Measurements from ENCODE around the gene FAM83F.

FAM83F gene

DNA sequence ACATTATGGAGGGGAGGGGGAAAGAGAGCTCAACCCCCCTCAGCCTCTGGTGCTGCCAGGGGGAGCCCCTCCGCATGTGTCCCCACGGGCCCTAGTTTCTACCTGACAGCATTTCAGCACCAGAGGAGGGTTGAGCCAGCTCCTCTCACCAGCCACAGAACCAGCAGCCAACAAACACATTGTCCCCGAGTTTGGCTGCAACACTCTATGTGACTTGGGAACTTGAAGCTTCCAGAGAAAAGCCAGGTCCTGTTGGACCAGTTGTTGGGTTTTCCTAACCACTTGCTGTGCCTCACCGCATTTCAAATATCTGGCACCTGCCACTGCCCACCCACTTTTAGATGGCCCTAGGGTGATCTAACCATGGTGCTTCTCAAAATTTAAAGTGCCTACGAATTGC is 21.1 kb upstream of the FAM83F start:
- H3K36me3 ChIP-seq (ENCODE audit: insufficient read depth, low read length) = no peaks in the 10 kb centered on the region
- no peak overlapping the region for H2AFZ ChIP-seq (ENCODE audit: low read depth, low read length)
- H3K4me1 ChIP-seq (ENCODE audit: insufficient read depth, low read length) = no peaks in the 10 kb centered on the region
- peaks cover 9% of the 10 kb centered on the region for H3K27me3 ChIP-seq (ENCODE audit: insufficient read depth, low read length)
- no peak overlapping the region for H3K4me3 ChIP-seq (ENCODE audit: low read length)
- H3K9me3 ChIP-seq (ENCODE audit: low read length) = no peaks in the 10 kb centered on the region

DNA sequence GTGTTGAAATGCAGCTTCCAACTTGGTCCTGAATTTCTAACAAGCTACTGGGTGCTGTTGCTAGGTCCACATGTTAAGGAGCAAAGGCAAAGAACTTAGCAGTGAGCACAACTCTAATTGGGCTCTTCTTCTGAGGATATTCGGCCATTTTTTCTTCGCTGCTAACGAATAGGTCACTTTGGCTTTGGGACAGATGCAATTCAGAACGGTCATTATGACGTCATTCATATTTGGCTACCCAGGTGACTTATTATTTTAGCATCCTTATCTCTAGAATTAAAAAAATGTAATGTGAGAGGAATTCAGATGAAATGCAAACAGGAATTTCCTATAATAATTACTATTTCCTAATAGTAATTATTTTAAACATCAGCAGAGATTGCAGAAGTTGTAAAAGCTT is 20.7 kb upstream of the FAM83F start:
- H3K9me3 ChIP-seq (ENCODE audit: low read length) = no peaks in the 10 kb centered on the region
- H2AFZ ChIP-seq (ENCODE audit: low read depth, low read length) = no peak overlapping the region
- peaks cover 5% of the 10 kb centered on the region for H3K27me3 ChIP-seq (ENCODE audit: insufficient read depth, low read length)
- no peak overlapping the region for H3K4me3 ChIP-seq (ENCODE audit: low read length)
- no peaks in the 10 kb centered on the region for H3K4me1 ChIP-seq (ENCODE audit: insufficient read depth, low read length)
- H3K36me3 ChIP-seq (ENCODE audit: insufficient read depth, low read length) = no peaks in the 10 kb centered on the region

DNA sequence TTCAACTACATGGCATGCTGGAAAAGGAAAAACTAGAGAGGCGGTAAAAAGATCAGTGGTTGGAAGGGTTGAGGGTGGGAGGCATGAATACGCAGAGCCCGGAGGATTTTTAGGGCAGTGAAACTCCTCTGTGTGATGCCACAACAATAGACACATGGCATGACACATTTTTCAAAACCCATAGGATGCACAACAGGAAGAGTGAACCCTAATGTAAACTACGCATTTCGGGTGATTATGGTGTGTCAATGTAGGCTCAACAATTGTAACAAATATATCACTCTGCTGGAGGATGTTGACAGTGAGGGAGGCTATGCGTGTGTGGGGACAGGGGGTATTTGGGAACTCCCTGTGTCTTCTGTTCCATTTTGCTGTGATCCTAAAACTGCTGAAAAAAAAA is 15.7 kb upstream of the FAM83F start:
- Histone ChIP-seq H3K4me1 (ENCODE audit: insufficient read depth, low read length) (no peaks in the 10 kb centered on the region), H2AFZ (ENCODE audit: low read depth, low read length) (no peak overlapping the region), H3K27me3 (ENCODE audit: insufficient read depth, low read length) (peaks cover 3% of the 10 kb centered on the region), H3K4me3 (ENCODE audit: low read length) (no peak overlapping the region), H3K9me3 (ENCODE audit: low read length) (no peaks in the 10 kb centered on the region), H3K36me3 (ENCODE audit: insufficient read depth, low read length) (no peaks in the 10 kb centered on the region)

DNA sequence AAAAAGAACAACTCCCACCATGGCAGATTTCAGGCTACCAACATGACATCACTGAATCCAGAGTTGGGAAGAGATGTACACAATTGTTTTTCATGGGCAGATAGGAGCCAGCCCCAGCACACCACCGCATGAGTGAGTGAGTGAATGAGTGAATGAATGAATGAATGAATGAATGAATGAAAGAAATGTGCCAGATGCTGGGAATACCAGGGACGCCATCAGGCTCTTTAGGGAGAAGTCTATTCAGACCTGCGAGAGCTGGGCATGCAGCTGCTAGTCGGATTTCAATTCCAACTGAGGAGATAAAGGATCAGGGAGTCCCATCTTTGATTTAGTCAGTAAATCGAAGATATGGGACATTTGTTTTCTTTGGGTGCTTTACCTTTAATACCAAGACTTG is 15.3 kb upstream of the FAM83F start:
- H3K4me1 ChIP-seq (ENCODE audit: insufficient read depth, low read length) = no peaks in the 10 kb centered on the region
- peaks cover 3% of the 10 kb centered on the region for H3K27me3 ChIP-seq (ENCODE audit: insufficient read depth, low read length)
- H3K4me3 ChIP-seq (ENCODE audit: low read length) = no peak overlapping the region
- no peak overlapping the region for H2AFZ ChIP-seq (ENCODE audit: low read depth, low read length)
- no peaks in the 10 kb centered on the region for H3K36me3 ChIP-seq (ENCODE audit: insufficient read depth, low read length)
- no peaks in the 10 kb centered on the region for H3K9me3 ChIP-seq (ENCODE audit: low read length)

- no peaks in the 10 kb centered on the region for H3K9me3 ChIP-seq (ENCODE audit: low read length)
- no peak overlapping the region for H2AFZ ChIP-seq (ENCODE audit: low read depth, low read length)
- H3K4me1 ChIP-seq (ENCODE audit: insufficient read depth, low read length) = no peaks in the 10 kb centered on the region
- H3K36me3 ChIP-seq (ENCODE audit: insufficient read depth, low read length) = no peaks in the 10 kb centered on the region
- peaks cover 4% of the 10 kb centered on the region for H3K27me3 ChIP-seq (ENCODE audit: insufficient read depth, low read length)
- no peak overlapping the region for H3K4me3 ChIP-seq (ENCODE audit: low read length)
Measured at GRCh38 chr22:39980596-39980995, 14.2 kb upstream of the FAM83F start.

GRCh38 chr22:39983346-39983745 is 11.4 kb upstream of the FAM83F start:
- Histone ChIP-seq H3K9me3 (ENCODE audit: low read length) (no peaks in the 10 kb centered on the region), H3K4me1 (ENCODE audit: insufficient read depth, low read length) (no peaks in the 10 kb centered on the region), H3K36me3 (ENCODE audit: insufficient read depth, low read length) (no peaks in the 10 kb centered on the region), H2AFZ (ENCODE audit: low read depth, low read length) (no peak overlapping the region), H3K27me3 (ENCODE audit: insufficient read depth, low read length) (peaks cover 4% of the 10 kb centered on the region), H3K4me3 (ENCODE audit: low read length) (no peak overlapping the region)

DNA sequence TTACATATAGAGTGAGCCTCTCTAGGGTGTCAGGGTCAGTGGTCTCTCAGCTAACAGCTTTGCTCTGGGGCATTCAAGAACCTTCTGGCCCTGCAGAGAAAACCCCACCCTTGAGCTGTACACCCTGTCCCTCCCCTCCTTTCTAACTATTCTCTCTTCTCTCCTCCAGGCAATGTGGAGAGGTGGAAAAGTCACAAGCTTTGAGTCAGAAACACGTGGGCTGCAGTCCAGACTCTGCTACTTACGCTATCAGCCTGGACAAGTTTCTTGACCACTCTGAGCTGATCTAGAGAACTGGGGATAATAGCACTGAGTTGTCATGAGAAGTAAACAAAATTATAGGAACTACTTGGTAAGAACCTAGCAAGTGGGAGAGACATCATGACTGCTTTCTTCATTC is 10.7 kb upstream of the FAM83F start:
- Histone ChIP-seq H3K36me3 (ENCODE audit: insufficient read depth, low read length) (no peaks in the 10 kb centered on the region), H3K4me3 (ENCODE audit: low read length) (no peak overlapping the region)

DNA sequence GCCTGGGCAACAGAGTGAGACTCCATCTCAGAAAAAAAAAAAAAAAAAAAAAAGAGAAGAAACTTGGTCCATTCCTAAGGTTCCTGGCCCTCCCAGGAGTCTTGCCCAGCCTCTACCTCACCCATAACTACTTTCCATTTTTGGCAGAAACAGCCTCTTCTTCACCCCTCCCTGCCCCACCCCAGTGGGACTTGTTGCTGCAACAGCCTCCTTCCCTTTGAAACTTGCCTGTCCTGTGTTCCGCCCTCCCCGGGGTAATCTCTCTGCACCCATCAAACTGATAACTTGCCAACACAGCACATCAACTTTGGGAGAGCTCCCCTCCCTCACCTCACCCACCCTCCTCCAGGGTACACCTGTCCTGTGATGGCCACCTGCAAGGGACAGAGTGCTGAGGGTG is 10.0 kb upstream of the FAM83F start:
- Histone ChIP-seq H3K4me1 (ENCODE audit: insufficient read depth, low read length) (no peaks in the 10 kb centered on the region), H3K4me3 (ENCODE audit: low read length) (no peak overlapping the region), H3K9me3 (ENCODE audit: low read length) (no peaks in the 10 kb centered on the region), H3K36me3 (ENCODE audit: insufficient read depth, low read length) (no peaks in the 10 kb centered on the region), H2AFZ (ENCODE audit: low read depth, low read length) (no peak overlapping the region), H3K27me3 (ENCODE audit: insufficient read depth, low read length) (peaks cover 9% of the 10 kb centered on the region)

More for the DNA sequence above, 10.7 kb upstream of the FAM83F start:
- Histone ChIP-seq H3K4me1 (ENCODE audit: insufficient read depth, low read length) (no peaks in the 10 kb centered on the region), H2AFZ (ENCODE audit: low read depth, low read length) (no peak overlapping the region), H3K9me3 (ENCODE audit: low read length) (no peaks in the 10 kb centered on the region), H3K27me3 (ENCODE audit: insufficient read depth, low read length) (peaks cover 4% of the 10 kb centered on the region)

DNA sequence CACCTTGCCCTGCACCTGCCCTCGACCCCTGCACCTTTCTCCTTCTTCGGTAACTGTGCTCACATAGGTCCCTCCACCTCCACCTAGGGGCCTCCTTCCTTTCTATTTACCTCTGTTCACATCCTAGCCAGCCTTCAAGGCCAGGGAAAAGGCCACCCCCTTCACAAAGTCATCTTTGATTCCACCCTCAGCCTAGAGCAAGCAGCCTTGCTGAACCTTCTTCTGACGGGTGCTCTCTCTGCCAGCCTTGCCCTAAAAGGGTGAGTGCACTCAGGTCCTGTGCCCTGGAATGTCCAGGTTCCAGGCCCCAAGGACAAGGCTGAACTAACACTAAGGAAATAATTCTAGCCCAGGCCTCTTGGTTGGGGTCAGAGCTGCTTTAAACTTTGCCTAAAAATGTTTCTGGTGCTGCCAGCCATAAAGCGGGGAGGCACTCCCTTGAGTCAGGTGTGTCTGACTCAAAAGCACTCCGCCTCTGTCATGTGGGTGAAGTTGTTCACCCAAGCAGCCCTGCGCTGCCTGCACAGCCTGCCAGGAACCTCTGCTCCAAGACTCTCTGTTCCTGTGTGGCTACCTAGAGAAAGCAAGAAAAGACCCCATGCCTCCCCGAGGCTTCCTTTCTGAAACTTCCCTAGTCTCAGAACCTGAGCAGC is 9.2 kb upstream of the FAM83F start:
- Histone ChIP-seq H3K36me3 (ENCODE audit: insufficient read depth, low read length) (no peaks in the 10 kb centered on the region), H3K4me1 (ENCODE audit: insufficient read depth, low read length) (no peaks in the 10 kb centered on the region), H2AFZ (ENCODE audit: low read depth, low read length) (no peak overlapping the region), H3K27me3 (ENCODE audit: insufficient read depth, low read length) (peaks cover 13% of the 10 kb centered on the region), H3K9me3 (ENCODE audit: low read length) (no peaks in the 10 kb centered on the region), H3K4me3 (ENCODE audit: low read length) (no peak overlapping the region)

DNA sequence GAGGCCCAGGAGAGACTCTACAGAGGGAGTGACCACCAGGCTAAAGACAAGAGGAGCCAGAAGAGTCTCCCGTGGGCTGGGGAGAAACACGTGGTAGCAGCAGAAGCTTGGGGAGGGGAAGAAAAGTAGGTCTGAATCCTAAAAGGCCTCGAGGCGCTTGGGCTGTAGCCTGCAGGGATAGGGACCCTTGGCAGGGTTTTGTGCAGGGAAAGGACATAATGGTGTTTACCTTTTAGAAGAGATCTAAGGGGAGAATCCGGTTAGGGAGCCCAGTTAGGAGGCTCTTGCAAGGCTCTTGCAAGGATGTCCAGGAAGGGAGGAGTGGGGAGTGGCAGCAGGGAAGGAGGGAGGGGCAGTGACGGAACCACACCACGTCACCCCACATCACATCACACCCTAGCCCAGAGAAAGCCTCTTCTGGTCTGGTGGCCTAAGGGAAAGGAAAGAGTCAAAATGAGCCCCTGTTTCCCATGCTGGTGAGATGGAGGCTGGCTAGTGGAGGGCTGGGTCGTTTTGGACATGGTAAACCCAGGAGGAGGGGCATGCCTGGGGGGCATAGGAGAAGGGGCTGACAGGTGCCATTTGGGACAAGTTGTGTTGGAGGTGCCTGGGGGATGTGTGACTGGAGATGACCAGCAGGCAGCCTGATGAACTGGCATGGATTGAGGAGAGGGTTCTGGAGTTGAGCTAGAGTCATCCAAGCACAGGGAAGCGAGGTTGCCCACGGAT is 6.2 kb upstream of the FAM83F start:
- H3K4me1 ChIP-seq (ENCODE audit: insufficient read depth, low read length) = no peaks in the 10 kb centered on the region
- H2AFZ ChIP-seq (ENCODE audit: low read depth, low read length) = no peak overlapping the region
- no peak overlapping the region for H3K4me3 ChIP-seq (ENCODE audit: low read length)
- no peaks in the 10 kb centered on the region for H3K36me3 ChIP-seq (ENCODE audit: insufficient read depth, low read length)
- H3K9me3 ChIP-seq (ENCODE audit: low read length) = no peaks in the 10 kb centered on the region
- H3K27me3 ChIP-seq (ENCODE audit: insufficient read depth, low read length) = peaks cover 15% of the 10 kb centered on the region

DNA sequence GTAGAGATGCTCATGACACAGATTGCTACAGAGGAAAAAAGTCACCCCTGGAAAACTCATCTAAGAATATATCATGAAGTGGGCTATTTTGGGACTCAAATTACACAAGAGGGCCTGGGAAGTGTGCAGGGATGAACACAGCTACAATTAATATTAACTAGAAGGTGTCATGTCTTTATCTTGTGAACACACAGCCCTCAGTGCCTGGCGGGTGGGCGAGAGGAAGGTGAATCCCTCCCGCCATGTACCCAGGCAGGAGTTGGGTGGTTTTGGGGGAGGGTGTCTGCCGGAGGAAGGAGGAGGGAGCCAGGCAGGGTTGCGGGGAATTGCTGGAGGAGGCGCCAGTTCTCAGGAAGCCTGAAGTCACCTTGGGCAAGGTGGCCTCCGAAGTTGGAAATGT is 5.1 kb upstream of the FAM83F start:
- Histone ChIP-seq H2AFZ (ENCODE audit: low read depth, low read length) (no peak overlapping the region), H3K36me3 (ENCODE audit: insufficient read depth, low read length) (no peaks in the 10 kb centered on the region), H3K27me3 (ENCODE audit: insufficient read depth, low read length) (peaks cover 19% of the 10 kb centered on the region), H3K4me1 (ENCODE audit: insufficient read depth, low read length) (no peaks in the 10 kb centered on the region), H3K4me3 (ENCODE audit: low read length) (no peak overlapping the region), H3K9me3 (ENCODE audit: low read length) (no peaks in the 10 kb centered on the region)

GRCh38 chr22:39990686-39991085 is 4.1 kb upstream of the FAM83F start:
- Histone ChIP-seq H3K27me3 (ENCODE audit: insufficient read depth, low read length) (peaks cover 15% of the 10 kb centered on the region), H3K4me3 (ENCODE audit: low read length) (no peak overlapping the region), H2AFZ (ENCODE audit: low read depth, low read length) (no peak overlapping the region), H3K36me3 (ENCODE audit: insufficient read depth, low read length) (no peaks in the 10 kb centered on the region), H3K4me1 (ENCODE audit: insufficient read depth, low read length) (no peaks in the 10 kb centered on the region), H3K9me3 (ENCODE audit: low read length) (no peaks in the 10 kb centered on the region)

DNA sequence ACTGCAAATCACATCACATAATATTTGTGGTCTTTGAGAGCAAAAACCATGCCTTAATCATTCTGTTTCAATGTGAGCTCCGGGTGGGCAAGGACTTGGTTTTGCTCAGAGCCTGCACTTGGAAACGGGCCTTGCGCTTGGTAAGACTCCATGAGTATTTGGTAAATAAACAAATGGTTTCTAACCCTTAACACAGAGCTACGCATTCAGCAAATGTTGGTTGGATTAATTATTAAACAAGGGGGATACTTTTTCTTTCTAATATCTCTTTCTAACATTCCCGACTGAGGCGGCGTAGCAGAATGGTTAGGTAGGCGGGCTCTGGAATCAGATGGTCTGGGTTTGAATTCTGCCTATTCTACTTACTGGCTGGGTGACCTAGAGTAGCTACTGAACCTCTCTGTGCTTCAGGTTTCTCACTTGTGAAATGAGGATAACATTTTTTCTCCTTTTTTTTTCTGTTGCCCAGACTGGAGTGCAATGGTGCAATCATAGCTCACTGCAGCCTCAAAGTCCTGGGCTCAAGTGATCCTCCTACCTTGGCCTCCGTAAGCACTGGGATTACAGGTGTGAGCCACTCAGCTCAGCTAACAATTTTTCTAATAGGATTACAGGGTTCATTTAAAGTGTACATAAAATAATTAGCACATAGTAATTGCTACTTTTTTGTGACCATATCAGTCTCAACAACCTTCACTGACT is 3.4 kb upstream of the FAM83F start:
- no peaks in the 10 kb centered on the region for H3K36me3 ChIP-seq (ENCODE audit: insufficient read depth, low read length)
- H3K4me1 ChIP-seq (ENCODE audit: insufficient read depth, low read length) = no peaks in the 10 kb centered on the region
- peaks cover 15% of the 10 kb centered on the region for H3K27me3 ChIP-seq (ENCODE audit: insufficient read depth, low read length)
- no peak overlapping the region for H2AFZ ChIP-seq (ENCODE audit: low read depth, low read length)
- no peaks in the 10 kb centered on the region for H3K9me3 ChIP-seq (ENCODE audit: low read length)
- no peak overlapping the region for H3K4me3 ChIP-seq (ENCODE audit: low read length)

Data from neuron (in vitro differentiated cells).